Panc1 (cell line): ENCODE data around the gene IGFLR1. TPM values are rescaled to one million over a fixed set of nuclear protein-coding genes. Genes with fewer than 3 reads are reported as not detected.

ENCODE experiments used
- ATAC-seq: fragments of 200-7000 bp; cut with Tn5 transposase; 2 replicates; pipeline ENCODE4 v1.9.1; 2020; ENCODE audit warnings: mild to moderate bottlenecking, moderate library complexity
- BruUV-seq: library from RNA; stranded (reverse); fragments of 400-500 nt; replicated peaks from 2 replicates; lab custom pipeline; 2021; lab: Mats Ljungman, UMichigan
- CTCF ChIA-PET: fragments of 300-600 bp; sonication (Branson Sonifier 250); formaldehyde crosslinking; loops from one replicate; lab custom pipeline; 2022; ENCODE audit warnings: antibody characterized with exemption; lab: Charles Lee
- POLR2A ChIA-PET: fragments of 300-600 bp; sonication (Branson Sonifier 250); formaldehyde crosslinking; loops from one replicate; lab custom pipeline; 2022; ENCODE audit warnings: antibody characterized with exemption; lab: Charles Lee
- DNase-seq: peaks from one replicate; pipeline ENCODE4 v3.0.0-alpha.2; 2010; ENCODE audit warnings: low read depth, low spot score
- H3K27ac ChIP-seq: 2 replicates; pipeline ENCODE4 v1.5.1; 2011; ENCODE audit warnings: mild to moderate bottlenecking, low read length, inconsistent platforms
- H3K27me3 ChIP-seq: fragments of 200-500 bp; sonication (Bioruptor generic); 2 replicates; pipeline ENCODE4 v1.6.0; 2014; ENCODE audit warnings: low read length, inconsistent platforms; ENCODE audit not compliant: control insufficient read depth, insufficient read depth
- H3K36me3 ChIP-seq: fragments of 200-500 bp; sonication (Bioruptor generic); 2 replicates; pipeline ENCODE4 v1.5.1; 2014; ENCODE audit warnings: inconsistent platforms, mild to moderate bottlenecking, low read length, moderate library complexity; ENCODE audit not compliant: control insufficient read depth, insufficient read depth
- H3K4me1 ChIP-seq: 2 replicates; pipeline ENCODE4 v1.5.1; 2011; ENCODE audit warnings: inconsistent platforms, mild to moderate bottlenecking, low read length, moderate library complexity; ENCODE audit not compliant: control insufficient read depth, insufficient read depth
- H3K4me3 ChIP-seq, 2 experiments: 2 replicates each; pipeline ENCODE4 v1.5.1; 2011 to 2012; ENCODE audit warnings: low read depth in 2 of 2, low read length in 2 of 2, mild to moderate bottlenecking in 2 of 2, inconsistent platforms in 1 of 2, moderate library complexity in 1 of 2
- H3K9me3 ChIP-seq: fragments of 200-500 bp; sonication (Bioruptor generic); 2 replicates; pipeline ENCODE4 v1.5.1; 2014; ENCODE audit warnings: low read depth, mild to moderate bottlenecking, inconsistent platforms, low read length, moderate library complexity; ENCODE audit not compliant: control insufficient read depth, insufficient read depth
- POLR2AphosphoS5 ChIP-seq: IDR thresholded peaks from 2 replicates; pipeline ENCODE4 v1.6.1; 2012; ENCODE audit warnings: mild to moderate bottlenecking, low read depth, low read length, moderate library complexity
- SIN3A ChIP-seq: IDR thresholded peaks from 2 replicates; pipeline ENCODE4 v1.6.1; 2012; ENCODE audit warnings: low read depth, mild to moderate bottlenecking, low read length, moderate library complexity, borderline replicate concordance; ENCODE audit not compliant: insufficient read depth
- TCF7L2 ChIP-seq: IDR thresholded peaks from 2 replicates; pipeline ENCODE4 v1.6.1; 2011; ENCODE audit warnings: mild to moderate bottlenecking, low read depth, low read length, inconsistent platforms
- in situ Hi-C: cut with HindIII; loops from 2 replicates; pipeline ENCODE4 v1.10.0; 2016; ENCODE audit warnings: low sequenced_read_pairs, low pct_unique_long_range_greater_than_20kb
- intact Hi-C: fragments of 100-400 bp; cut with micrococcal nuclease; formaldehyde crosslinking; loops from one replicate; pipeline ENCODE4 v1.10.0; 2022; ENCODE audit not compliant: unreplicated experiment
- total RNA-seq: library from RNA; stranded (reverse); gene quantifications from one replicate; pipeline ENCODE4 v1.2.1, GENCODE V29; 2021; ENCODE audit not compliant: unreplicated experiment
- TF ChIP-seq, protein P1 (sequence below): fragments of 450-650 bp; IDR thresholded peaks from 2 replicates; pipeline ENCODE4 v1.5.1; 2017; ENCODE audit warnings: mild to moderate bottlenecking
- TF ChIP-seq, protein P2 (sequence below), 2 experiments: IDR thresholded peaks; 2 replicates each; pipeline ENCODE4 v1.6.1; 2011 to 2012; ENCODE audit warnings: low read depth in 2 of 2, control low read depth in 1 of 2, low read length in 1 of 2, mild to moderate bottlenecking in 1 of 2, moderate library complexity in 1 of 2; ENCODE audit not compliant: insufficient read depth in 1 of 2

The IGFLR1 gene
- total RNA-seq, 1 experiment from 2014 or later, result 12.5 TPM

DNA sequence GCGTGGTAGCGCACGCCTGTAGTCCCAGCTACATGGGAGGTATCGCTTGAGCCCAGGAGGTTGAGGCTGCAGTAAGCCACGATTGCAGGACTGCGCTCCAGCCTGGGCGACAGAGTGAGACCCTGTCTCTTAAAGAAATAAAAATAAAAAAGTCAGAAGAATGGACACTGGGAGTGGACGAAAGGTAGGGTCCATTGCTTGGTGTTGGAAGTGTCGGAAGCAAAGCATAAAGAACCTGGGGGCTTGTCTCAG lies 32.7 kb upstream of the IGFLR1 start:
- no peak for TF ChIP-seq SIN3A
- TF ChIP-seq, protein P1, sequence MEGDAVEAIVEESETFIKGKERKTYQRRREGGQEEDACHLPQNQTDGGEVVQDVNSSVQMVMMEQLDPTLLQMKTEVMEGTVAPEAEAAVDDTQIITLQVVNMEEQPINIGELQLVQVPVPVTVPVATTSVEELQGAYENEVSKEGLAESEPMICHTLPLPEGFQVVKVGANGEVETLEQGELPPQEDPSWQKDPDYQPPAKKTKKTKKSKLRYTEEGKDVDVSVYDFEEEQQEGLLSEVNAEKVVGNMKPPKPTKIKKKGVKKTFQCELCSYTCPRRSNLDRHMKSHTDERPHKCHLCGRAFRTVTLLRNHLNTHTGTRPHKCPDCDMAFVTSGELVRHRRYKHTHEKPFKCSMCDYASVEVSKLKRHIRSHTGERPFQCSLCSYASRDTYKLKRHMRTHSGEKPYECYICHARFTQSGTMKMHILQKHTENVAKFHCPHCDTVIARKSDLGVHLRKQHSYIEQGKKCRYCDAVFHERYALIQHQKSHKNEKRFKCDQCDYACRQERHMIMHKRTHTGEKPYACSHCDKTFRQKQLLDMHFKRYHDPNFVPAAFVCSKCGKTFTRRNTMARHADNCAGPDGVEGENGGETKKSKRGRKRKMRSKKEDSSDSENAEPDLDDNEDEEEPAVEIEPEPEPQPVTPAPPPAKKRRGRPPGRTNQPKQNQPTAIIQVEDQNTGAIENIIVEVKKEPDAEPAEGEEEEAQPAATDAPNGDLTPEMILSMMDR, result no peak
- no peak for TF ChIP-seq POLR2AphosphoS5
- no TSS peak for BruUV-seq
- Histone ChIP-seq H3K27ac (0 out of 2 replicates have a peak overlapping the region, but pooled peaks have one; percentile 1), H3K36me3 (no peaks in the 10 kb centered on the region), H3K4me3 (peak overlapping the region; percentile 54 to 65), H3K9me3 (no peaks in the 10 kb centered on the region), H3K27me3 (no peaks in the 10 kb centered on the region), H3K4me1 (peaks cover 11% of the 10 kb centered on the region; the same call in 1 of the 2 replicates)
- DNase-seq, result no peak
- intact Hi-C loops, result no loop called here
- in situ Hi-C loops, result no loop called here
- ChIA-PET POLR2A (no interaction called here), CTCF (no interaction called here)
- ATAC-seq, result peak; percentile 19

DNA sequence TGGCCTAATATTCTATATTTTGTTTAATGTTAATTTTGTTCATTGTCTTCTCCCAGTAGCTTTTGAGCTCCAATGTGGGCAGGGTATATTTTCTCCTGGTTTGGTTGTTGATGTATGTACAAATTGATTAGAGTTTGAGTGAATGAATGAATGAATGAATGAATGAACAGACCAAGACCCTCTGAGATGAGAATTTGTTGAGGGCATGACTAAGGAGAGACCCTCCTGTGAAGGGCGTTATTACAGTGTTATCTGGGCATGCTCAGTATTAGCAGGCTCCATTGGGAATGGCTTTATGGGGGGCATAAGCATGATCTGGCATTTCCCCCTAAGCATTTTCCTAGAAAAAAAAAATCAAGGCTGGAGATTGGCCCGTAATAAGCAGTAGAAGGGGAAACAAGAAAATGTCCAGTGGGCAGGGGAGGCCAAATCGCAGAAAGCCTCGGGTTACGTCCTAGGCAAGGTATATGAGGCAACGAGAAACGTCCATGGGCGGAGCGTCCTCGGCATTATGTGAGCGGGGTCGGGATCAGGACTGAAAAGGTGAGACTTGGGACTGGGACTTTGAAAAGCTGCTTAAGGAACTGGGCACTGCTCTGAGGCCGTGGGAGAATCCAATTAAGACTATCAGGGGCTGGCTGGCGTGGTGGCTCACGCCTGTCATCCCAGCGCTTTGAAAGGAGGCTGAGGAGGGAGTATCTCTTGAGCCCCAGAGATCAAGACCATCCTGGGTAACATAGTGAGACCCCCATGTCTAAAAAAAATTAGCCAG lies 32.2 kb upstream of the IGFLR1 start:
- ATAC-seq (peak; percentile 2; the same call in 1 of the 2 replicates), DNase-seq (no peak)
- in situ Hi-C loops (no loop called here), intact Hi-C loops (no loop called here)
- CTCF ChIA-PET, result interaction anchor here (0.6 kb wide), 2 partner anchors 38 to 620 kb away, joined by 4 to 8 read pairs; partner anchors contain the start of gene PRODH2
- Histone ChIP-seq H3K27me3 (no peaks in the 10 kb centered on the region), H3K4me1 (peaks cover 11% of the 10 kb centered on the region; the same call in 1 of the 2 replicates), H3K36me3 (no peaks in the 10 kb centered on the region), H3K27ac (0 out of 2 replicates have a peak overlapping the region, but pooled peaks have one; percentile 1), H3K4me3 (peak overlapping the region; percentile 54 to 65), H3K9me3 (no peaks in the 10 kb centered on the region)
- BruUV-seq, result no TSS peak
- TF ChIP-seq TCF7L2 (no peak), POLR2AphosphoS5 (no peak), SIN3A (no peak)
- TF ChIP-seq, protein P1, result no peak
- TF ChIP-seq, protein P2, sequence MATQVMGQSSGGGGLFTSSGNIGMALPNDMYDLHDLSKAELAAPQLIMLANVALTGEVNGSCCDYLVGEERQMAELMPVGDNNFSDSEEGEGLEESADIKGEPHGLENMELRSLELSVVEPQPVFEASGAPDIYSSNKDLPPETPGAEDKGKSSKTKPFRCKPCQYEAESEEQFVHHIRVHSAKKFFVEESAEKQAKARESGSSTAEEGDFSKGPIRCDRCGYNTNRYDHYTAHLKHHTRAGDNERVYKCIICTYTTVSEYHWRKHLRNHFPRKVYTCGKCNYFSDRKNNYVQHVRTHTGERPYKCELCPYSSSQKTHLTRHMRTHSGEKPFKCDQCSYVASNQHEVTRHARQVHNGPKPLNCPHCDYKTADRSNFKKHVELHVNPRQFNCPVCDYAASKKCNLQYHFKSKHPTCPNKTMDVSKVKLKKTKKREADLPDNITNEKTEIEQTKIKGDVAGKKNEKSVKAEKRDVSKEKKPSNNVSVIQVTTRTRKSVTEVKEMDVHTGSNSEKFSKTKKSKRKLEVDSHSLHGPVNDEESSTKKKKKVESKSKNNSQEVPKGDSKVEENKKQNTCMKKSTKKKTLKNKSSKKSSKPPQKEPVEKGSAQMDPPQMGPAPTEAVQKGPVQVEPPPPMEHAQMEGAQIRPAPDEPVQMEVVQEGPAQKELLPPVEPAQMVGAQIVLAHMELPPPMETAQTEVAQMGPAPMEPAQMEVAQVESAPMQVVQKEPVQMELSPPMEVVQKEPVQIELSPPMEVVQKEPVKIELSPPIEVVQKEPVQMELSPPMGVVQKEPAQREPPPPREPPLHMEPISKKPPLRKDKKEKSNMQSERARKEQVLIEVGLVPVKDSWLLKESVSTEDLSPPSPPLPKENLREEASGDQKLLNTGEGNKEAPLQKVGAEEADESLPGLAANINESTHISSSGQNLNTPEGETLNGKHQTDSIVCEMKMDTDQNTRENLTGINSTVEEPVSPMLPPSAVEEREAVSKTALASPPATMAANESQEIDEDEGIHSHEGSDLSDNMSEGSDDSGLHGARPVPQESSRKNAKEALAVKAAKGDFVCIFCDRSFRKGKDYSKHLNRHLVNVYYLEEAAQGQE (IDR thresholded peaks at IDR 0.05; ENCODE audit: insufficient read depth in 1 of 2, low read depth in 2 of 2, low read length in 1 of 2), result no peak
- POLR2A ChIA-PET, result no interaction called here
